Measurements from ENCODE around the gene UBE2E3.

The UBE2E3 gene

DNA sequence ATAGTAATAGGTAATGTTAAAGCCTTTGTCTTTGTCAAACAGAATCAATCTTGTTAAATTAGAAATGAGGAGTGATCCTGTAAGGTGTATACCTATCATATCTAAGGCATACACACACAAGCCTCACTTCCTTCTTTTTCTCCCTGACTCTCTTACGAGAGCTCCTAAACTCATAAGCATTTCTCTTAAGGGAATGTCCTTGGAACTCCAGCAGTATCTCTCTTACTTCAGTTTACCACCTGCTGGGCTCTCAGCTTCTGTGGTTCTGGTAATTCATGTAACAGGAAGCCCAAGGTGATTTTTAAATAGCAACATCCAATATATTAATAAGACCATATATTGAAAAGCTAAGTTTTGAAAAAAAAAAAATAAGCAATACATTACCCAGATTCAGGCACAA lies 85.9 kb downstream of the UBE2E3 start:
- H3K4me3 ChIP-seq (ENCODE audit: control insufficient read depth, low read depth, low read length): no peak overlapping the region
- TF ChIP-seq, protein P1, sequence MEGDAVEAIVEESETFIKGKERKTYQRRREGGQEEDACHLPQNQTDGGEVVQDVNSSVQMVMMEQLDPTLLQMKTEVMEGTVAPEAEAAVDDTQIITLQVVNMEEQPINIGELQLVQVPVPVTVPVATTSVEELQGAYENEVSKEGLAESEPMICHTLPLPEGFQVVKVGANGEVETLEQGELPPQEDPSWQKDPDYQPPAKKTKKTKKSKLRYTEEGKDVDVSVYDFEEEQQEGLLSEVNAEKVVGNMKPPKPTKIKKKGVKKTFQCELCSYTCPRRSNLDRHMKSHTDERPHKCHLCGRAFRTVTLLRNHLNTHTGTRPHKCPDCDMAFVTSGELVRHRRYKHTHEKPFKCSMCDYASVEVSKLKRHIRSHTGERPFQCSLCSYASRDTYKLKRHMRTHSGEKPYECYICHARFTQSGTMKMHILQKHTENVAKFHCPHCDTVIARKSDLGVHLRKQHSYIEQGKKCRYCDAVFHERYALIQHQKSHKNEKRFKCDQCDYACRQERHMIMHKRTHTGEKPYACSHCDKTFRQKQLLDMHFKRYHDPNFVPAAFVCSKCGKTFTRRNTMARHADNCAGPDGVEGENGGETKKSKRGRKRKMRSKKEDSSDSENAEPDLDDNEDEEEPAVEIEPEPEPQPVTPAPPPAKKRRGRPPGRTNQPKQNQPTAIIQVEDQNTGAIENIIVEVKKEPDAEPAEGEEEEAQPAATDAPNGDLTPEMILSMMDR (conservative IDR thresholded peaks at IDR 0.05; ENCODE audit: control insufficient read depth, insufficient read depth, low read depth, low read length): no peak
- no peak for DNase-seq (ENCODE audit: low read depth)

DNA sequence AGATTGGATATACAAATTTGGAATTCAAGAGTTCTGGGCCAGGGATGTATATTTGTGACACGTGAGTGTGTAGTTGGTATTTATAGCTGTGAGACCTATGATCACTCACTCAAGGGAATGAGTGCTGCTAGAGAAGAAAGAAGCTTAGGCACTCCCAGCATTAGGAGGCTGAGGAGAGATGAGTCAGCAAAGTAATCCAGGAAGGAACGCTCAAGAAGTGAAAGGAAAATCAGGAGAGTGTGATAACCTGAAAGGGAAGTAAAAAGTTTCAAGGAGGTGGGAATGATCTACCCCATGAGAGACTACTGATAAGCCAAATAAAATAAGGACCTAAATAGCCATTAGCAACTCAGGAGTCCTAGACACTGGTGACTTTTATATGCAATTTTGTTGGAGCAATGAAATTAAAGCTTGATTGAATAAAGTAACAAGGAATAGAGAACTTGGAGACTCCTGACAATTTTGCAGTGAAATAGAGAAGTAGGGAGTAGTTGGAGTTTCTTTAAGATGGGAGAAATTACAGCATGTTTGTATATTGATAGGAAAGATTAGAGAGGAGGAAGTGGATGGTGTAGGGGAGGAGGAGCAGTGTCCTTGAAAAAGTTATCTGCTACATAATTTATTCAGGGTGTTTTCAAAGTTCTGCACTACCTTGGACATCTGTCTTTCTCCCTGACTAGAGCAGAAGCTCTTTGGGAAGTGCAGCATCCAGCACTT lies 89.9 kb downstream of the UBE2E3 start:
- peak; percentile 62 for DNase-seq (ENCODE audit: low read depth)
- H3K4me3 ChIP-seq (ENCODE audit: control insufficient read depth, low read depth, low read length): no peak overlapping the region
- TF ChIP-seq, protein P1 (conservative IDR thresholded peaks at IDR 0.05; ENCODE audit: control insufficient read depth, insufficient read depth, low read depth, low read length): no peak

DNA sequence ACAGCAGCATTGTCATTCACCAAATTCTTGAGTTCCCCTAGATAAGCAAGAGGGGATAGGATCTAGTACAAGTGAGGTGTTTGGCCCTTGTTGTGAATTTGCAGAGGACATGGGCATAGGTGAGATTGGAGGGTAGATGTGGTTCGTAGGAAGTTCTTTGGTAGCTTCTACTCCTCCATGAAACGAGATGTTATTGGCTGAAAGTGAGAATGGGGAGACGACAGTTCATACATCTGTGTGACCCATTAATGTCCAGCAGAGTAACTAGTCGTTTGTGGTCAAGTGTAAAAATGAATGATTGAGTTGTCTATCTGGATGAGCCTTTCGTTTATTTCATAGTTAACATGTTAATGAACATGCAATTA lies 90.4 kb downstream of the UBE2E3 start:
- DNase-seq (ENCODE audit: low read depth): no peak
- no peak overlapping the region for H3K4me3 ChIP-seq (ENCODE audit: control insufficient read depth, low read depth, low read length)
- TF ChIP-seq, protein P1 (conservative IDR thresholded peaks at IDR 0.05; ENCODE audit: control insufficient read depth, insufficient read depth, low read depth, low read length): no peak

DNA sequence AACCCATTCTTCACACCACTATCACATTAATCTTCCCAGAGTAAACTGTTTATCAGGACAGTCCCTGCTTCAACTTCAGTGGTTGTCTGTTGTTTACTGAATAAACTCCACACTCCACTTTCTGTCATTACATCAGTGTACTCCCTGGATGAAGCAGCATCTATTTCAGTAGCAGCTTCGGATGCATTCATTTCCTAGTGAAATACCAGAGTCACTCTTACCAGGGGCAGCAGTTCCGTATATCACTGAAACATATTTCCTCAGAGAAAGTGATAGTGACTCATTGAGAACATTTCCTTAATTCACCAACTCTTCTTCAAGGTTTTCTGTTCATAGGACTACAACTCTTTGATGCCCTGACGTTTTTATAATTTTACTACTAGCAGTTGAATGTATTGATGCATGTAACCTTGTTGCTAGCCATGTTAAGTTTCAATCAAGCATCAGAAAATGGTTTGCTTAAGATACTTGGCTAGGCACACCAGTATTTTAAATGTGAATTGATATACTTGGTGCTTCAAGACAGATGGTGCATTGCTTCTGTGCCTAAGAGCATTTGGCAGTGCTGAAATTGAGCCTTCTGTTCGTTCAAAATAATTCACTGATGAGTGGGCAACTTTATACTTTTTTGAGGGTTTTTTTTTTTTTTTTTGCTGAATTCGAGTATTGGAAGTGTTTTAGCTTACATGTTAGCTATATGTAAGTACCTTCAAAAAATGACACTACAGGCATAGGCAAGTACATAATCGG lies 92.3 kb downstream of the UBE2E3 start:
- TF ChIP-seq, protein P1 (conservative IDR thresholded peaks at IDR 0.05; ENCODE audit: control insufficient read depth, insufficient read depth, low read depth, low read length): no peak
- H3K4me3 ChIP-seq (ENCODE audit: control insufficient read depth, low read depth, low read length): no peak overlapping the region
- DNase-seq (ENCODE audit: low read depth): peak; percentile 32

DNA sequence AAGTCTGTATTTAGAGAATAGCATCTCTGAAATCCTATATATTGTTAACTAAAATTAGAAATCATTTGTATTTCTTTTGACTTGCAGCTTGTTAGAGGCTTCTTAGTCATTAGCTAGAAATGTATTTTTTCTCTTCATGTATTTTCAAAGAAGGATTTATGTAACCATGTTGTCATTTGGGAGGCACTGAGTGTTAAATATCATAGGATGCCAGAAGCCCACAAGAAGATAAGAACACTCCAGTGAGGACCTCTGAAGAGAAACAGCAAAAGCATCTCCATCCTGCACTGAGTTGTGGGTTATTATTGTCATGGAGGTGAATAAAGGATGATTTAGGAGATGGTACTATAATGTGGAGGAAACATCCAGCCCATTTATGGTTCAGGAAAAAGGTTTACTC lies 93.5 kb downstream of the UBE2E3 start:
- no peak overlapping the region for H3K4me3 ChIP-seq (ENCODE audit: control insufficient read depth, low read depth, low read length)
- no peak for DNase-seq (ENCODE audit: low read depth)
- TF ChIP-seq, protein P1 (conservative IDR thresholded peaks at IDR 0.05; ENCODE audit: control insufficient read depth, insufficient read depth, low read depth, low read length): no peak

DNA sequence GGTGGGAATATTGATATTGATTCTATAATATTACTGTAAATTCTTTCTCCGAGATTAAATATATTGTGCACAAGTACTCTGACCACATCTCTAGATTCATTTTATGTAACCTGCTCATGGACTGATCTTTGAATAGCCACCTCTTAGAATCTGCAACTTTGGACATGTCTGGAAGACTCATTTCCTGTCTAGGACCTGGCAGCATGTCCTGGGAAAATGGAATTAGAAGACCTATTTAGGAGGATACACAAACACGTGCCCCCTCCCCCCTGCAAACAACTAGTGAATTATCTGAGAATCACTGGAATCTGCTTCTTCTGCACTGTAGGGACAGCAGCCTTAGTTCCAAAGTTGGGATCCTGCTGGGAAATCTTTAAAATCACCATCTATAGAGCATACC lies 94.1 kb downstream of the UBE2E3 start:
- TF ChIP-seq, protein P1 (conservative IDR thresholded peaks at IDR 0.05; ENCODE audit: control insufficient read depth, insufficient read depth, low read depth, low read length): no peak
- DNase-seq (ENCODE audit: low read depth): peak; percentile 37
- no peak overlapping the region for H3K4me3 ChIP-seq (ENCODE audit: control insufficient read depth, low read depth, low read length)

All from fibroblast of mammary gland (primary cell).